AG04450 (cell line): ENCODE measurements around the gene DUSP23. TPM values are rescaled to one million over a fixed set of nuclear protein-coding genes. Genes with fewer than 3 reads are reported as not detected.

Experiments used
- CTCF ChIA-PET: fragments of 300-600, 350-600 bp; formaldehyde crosslinking; extraction: SDS; loops from one replicate; lab custom pipeline; 2022; ENCODE audit warnings: antibody characterized with exemption, inconsistent platforms; lab: Charles Lee
- POLR2A ChIA-PET: fragments of 350-600 bp; formaldehyde crosslinking; extraction: SDS; loops from one replicate; lab custom pipeline; 2021; ENCODE audit warnings: antibody characterized with exemption, inconsistent platforms; lab: Yijun Ruan, JAX
- DNase-seq: peaks from one replicate; pipeline ENCODE4 v3.0.0-alpha.2; 2011; ENCODE audit warnings: low read depth, low spot score
- H3K27ac ChIP-seq: one replicate; pipeline ENCODE4 v1.5.1; 2012; ENCODE audit warnings: low read depth, low read length, control low read depth
- H3K27me3 ChIP-seq: one replicate; pipeline ENCODE4 v1.6.0; 2012; ENCODE audit warnings: low read length; ENCODE audit not compliant: control insufficient read depth, insufficient read depth
- H3K4me3 ChIP-seq: 2 replicates; pipeline ENCODE4 v1.5.1; 2011; ENCODE audit warnings: mild to moderate bottlenecking, low read depth, low read length, control low read depth
- H3K9me3 ChIP-seq: 2 replicates; pipeline ENCODE4 v1.5.1; 2012; ENCODE audit warnings: low read length; ENCODE audit not compliant: control insufficient read depth, insufficient read depth
- polyA plus RNA-seq: library from polyadenylated mRNA; depleted of rRNA; stranded (reverse); fragments of >200 nt; gene quantifications from 2 replicates; pipeline ENCODE4 v1.2.3, GENCODE V29; 2011
- TF ChIP-seq, protein P1 (sequence below): IDR thresholded peaks from 2 replicates; pipeline ENCODE4 v1.5.1; 2011; ENCODE audit warnings: low read depth, low read length, control low read depth, inconsistent platforms

Gene DUSP23
- polyA plus RNA-seq, 1 experiment, result 6.1 TPM

- ChIA-PET CTCF (interaction anchor here (1.4 to 3.7 kb wide), 7 partner anchors 17 to 226 kb away, joined by 4 to 98 read pairs (median 15); partner anchors contain the start of gene IGSF9), POLR2A (no interaction called here)
- no peak for DNase-seq
- H3K9me3 ChIP-seq, result no peaks in the 10 kb centered on the region; the same call in 1 of the 2 replicates
- no peaks in the 10 kb centered on the region for H3K27me3 ChIP-seq
- TF ChIP-seq, protein P1, sequence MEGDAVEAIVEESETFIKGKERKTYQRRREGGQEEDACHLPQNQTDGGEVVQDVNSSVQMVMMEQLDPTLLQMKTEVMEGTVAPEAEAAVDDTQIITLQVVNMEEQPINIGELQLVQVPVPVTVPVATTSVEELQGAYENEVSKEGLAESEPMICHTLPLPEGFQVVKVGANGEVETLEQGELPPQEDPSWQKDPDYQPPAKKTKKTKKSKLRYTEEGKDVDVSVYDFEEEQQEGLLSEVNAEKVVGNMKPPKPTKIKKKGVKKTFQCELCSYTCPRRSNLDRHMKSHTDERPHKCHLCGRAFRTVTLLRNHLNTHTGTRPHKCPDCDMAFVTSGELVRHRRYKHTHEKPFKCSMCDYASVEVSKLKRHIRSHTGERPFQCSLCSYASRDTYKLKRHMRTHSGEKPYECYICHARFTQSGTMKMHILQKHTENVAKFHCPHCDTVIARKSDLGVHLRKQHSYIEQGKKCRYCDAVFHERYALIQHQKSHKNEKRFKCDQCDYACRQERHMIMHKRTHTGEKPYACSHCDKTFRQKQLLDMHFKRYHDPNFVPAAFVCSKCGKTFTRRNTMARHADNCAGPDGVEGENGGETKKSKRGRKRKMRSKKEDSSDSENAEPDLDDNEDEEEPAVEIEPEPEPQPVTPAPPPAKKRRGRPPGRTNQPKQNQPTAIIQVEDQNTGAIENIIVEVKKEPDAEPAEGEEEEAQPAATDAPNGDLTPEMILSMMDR, result no peak
- H3K27ac ChIP-seq, result no peak overlapping the region
- no peak overlapping the region for H3K4me3 ChIP-seq
Measured at GRCh38 chr1:159781992-159782391, 1.2 kb downstream of the DUSP23 start.

- no peak overlapping the region for H3K27ac ChIP-seq
- TF ChIP-seq, protein P1, result no peak
- H3K27me3 ChIP-seq, result no peaks in the 10 kb centered on the region
- POLR2A ChIA-PET, result no interaction called here
- H3K4me3 ChIP-seq, result no peak overlapping the region
- no peak for DNase-seq
- CTCF ChIA-PET, result interaction anchor here (1.3 to 3.7 kb wide), 2 partner anchors 15 to 107 kb away, joined by 6 to 98 read pairs; no protein-coding TSS in a partner anchor
- no peaks in the 10 kb centered on the region; the same call in 1 of the 2 replicates for H3K9me3 ChIP-seq
Measured at GRCh38 chr1:159783724-159784123, 3.0 kb downstream of the DUSP23 start.

- ChIA-PET POLR2A (no interaction called here), CTCF (interaction anchor here (2.0 to 5.5 kb wide), 2 partner anchors 12 to 104 kb away, joined by 8 to 38 read pairs; no protein-coding TSS in a partner anchor)
- Histone ChIP-seq H3K9me3 (no peaks in the 10 kb centered on the region; the same call in 1 of the 2 replicates), H3K27me3 (peaks cover 3% of the 10 kb centered on the region), H3K4me3 (no peak overlapping the region), H3K27ac (no peak overlapping the region)
- DNase-seq, result no peak
- TF ChIP-seq, protein P1, result no peak
Measured at GRCh38 chr1:159786465-159786864, 5.7 kb downstream of the DUSP23 start.

GRCh38 chr1:159786966-159787365, 6.2 kb downstream of the DUSP23 start:
- Histone ChIP-seq H3K9me3 (no peaks in the 10 kb centered on the region; the same call in 1 of the 2 replicates), H3K27ac (no peak overlapping the region), H3K27me3 (peaks cover 6% of the 10 kb centered on the region), H3K4me3 (no peak overlapping the region)
- ChIA-PET CTCF (interaction anchor here (2.0 to 5.5 kb wide), 2 partner anchors 11 to 104 kb away, joined by 8 to 38 read pairs; no protein-coding TSS in a partner anchor), POLR2A (no interaction called here)
- no peak for DNase-seq
- TF ChIP-seq, protein P1, result no peak

GRCh38 chr1:159790237-159790917, 9.6 kb downstream of the DUSP23 start:
- H3K27me3 ChIP-seq, result peaks cover 22% of the 10 kb centered on the region
- TF ChIP-seq, protein P1, result peak; percentile 58
- ChIA-PET POLR2A (no interaction called here), CTCF (interaction anchor here (0.7 to 5.5 kb wide), 11 partner anchors 8 to 630 kb away, joined by 3 to 38 read pairs (median 4); partner anchors contain the start of gene DUSP23)
- no peak overlapping the region for H3K4me3 ChIP-seq
- no peaks in the 10 kb centered on the region for H3K9me3 ChIP-seq
- no peak for DNase-seq
- no peak overlapping the region for H3K27ac ChIP-seq
